GDM1 (cell line): Measurements from ENCODE around the gene LHX6.
A peak's percentile ranks its signal among the peaks of the same experiment; 100 is the strongest.

ENCODE experiments used
- DNase-seq: peaks from one replicate; lab custom pipeline; 2025; lab: John Stamatoyannopoulos, UW

The LHX6 gene

DNA sequence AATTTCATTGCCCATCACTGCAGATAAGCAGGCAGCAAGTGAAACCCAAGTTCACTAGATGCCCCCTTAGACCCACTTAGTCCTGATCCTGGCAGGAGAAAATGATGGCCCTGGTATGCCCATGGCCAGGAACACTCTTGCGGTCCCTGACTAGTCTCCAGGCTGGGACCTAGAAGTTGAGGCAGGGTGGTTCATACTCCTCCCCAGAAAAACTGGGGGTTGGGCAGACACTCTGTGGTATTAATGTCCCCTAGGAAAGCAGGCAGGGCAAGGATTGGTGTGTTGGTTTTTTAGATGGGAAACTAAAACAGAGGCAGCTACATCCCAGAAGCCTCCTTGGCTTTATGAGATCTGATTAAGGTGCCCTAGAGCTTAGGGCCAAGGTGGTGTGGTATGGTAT lies 13.1 kb downstream of the LHX6 start:
- no peak for DNase-seq

DNA sequence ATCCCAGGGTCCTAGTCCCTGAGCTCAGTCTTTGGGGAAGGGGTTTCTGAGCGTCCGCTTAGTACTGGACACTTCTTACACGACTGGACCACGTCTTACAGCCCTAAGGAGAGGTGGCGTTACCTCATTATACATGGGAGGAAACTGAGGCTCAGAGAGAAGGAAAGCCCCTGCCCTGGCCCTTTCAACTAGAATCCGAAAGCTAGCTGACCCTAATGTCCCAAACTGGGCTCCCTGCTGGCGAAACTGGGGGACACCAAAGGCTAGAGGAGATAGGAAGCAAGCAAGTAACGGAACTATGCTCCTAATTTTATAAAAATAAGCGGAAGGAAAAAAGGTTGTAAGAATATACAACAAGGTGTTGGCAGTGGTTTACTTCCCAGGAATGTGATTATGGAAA lies 14.2 kb downstream of the LHX6 start:
- no peak for DNase-seq

DNA sequence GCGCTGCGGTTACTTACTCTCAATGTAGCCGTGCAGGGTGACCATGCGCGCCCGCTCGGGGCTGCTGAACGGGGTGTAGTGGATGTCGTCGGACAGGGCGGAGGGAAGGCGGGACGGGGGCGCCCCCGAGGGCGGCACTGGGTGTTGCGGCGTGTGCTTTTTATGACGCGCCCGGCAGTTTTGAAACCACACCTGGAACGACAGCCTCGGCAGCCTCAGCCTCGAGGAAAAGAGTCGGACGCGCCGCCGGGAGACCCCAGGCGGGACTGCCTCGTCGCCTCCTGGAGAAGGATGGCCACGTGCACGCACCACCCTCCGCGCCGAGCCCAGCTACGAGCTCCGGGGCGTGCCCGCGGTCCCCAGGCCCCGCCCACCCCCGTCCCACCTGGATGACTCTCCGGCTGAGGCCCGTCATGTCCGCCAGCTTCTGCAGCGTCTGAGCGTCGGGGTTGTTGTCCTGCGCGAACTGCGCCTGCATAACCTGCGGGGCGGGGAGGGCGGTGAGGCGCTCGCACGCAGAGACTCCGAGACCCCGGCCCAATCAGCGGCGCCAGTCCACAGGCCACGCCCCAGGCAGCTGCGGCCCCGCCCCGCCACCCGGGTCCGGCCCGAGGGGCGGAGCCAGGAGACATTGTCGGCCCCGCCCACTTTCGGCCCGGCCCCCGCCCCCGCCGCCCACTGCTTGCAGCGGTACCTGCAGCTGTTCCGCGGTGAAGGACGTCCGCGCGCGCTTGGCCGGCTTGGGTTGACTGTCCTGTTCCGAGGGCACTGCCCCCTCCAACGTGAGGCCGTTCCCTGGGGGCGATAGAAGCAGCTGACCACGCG lies 15.0 kb downstream of the LHX6 start:
- DNase-seq: no peak

DNA sequence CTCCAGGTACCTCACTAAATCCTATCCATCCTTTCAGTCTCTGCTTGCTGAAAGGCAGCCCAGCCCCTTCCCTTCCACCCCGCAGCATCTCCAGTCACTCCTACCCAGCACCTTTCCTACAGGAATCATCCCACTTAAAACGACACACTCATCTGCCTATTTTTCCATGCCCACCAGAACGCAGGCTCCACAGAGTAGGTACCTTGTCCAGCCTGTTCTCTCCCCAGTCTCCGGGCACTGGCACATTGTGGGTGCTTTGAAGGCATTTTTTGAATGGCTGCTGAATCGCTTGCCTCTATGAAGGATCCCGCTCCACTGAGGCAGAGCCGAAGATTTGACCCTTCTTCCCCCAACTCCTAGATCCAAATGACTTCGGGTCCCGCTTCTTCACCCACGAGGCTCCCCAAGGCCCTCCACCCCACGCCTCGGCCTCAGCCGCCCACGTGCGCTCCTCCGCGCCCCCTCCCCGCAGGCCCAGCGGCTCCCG lies 15.6 kb downstream of the LHX6 start:
- DNase-seq: no peak

DNA sequence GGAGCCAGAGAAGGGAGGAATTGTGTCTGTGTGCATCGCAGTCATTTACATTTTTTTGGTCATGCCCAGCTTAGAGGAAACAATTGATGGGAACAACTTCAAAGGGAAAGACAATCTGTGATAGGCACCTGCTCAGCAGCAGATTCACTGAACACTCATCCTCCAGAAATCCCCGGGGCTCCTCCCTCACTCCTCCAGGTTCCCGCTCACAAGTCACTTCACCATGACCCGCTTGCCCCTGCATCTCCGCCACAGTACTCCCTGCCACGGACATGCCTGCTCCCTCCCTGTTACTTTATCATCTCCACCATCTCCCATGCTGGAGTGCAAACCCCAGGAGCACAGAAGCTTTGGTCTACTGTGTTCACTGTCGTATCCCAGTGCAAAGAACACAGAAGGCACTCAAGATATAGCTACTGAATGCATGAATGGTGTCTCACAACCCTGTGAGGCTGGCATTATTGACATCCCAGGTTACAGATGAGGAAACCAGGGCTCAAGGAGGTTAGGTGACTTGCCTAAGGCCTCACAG lies 16.2 kb downstream of the LHX6 start:
- no peak for DNase-seq

DNA sequence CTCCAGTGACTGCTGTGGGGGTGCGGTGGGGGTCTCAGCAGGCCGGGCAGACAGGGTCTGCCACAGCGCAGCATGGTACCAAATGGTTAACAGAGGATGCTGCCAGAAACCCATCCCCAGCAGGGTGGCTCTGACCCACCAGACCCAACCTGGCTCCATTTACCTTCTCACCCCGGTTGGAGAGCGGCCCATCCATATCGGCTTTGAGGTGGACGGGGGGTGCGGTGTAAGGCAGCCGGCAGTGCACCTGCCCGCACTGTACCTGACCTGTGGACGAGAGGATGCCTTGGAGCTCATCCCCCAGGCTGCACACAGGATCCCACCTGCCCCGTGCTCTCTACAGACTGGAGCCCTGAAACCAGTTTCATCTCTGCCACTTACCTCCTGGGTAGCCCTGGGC lies 19.3 kb downstream of the LHX6 start:
- DNase-seq: no peak

DNA sequence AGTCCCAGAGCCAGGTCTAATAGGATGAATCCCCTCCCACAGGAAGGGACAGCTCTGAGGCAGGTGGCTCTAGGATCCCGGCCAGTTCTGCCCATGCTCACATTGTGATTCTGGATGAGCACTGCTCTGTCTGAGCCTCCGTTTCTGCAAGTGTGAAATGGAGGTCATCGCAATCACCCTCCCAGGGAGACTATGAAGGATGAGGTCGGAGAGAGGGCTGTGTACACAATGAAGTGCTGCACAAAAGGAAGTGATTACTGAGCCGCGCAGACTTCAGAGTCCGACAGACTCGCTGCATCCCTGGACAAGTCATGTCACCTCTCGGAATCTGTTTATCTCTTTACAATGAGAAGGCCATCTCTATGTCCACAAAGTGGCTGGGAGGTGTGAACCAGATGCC lies 21.7 kb downstream of the LHX6 start:
- no peak for DNase-seq

DNA sequence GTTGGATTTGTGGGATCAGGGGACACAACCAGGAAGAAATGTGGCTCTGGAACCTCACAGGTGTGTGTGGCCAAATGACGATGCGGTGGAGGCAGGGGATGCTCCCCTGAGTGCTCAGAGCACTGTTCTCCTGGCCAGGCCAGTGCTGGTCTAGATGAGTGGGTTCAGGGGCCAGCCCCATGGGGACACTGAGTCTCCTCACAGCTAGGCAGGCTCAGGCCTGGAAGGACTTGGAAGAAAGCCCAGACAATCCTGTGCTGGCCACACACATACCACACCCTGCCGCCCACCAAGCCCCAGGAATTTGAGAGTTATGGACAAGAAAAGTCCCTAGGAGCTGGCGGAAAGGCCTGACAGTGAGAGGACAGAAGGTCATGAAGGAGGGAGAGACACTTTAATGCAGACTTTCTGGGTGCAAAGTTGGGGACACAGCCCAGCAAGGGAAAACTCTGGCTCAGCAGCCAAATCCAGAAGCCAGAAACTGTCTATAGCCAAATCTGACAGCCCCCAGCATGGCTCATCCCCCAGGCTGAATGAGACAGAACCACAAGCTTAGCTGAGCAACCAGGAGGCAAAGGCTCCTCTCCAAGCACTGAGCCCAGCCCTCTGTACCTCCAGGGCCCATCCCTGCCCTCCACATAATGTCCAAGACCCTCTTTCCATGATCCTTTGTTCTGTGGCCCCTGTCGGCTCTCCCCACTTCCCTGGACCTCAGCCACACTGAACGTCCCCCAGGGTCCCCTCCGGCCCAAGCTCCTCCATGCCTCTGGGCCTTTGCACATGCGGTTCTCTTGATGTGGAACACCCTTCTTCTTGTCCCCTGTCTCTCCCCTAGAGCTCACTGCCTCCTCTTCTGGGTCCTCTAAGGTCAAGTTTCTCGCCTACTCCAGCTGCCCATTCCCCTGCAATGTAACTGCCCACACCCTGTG lies 22.4 kb downstream of the LHX6 start:
- DNase-seq: no peak

DNA sequence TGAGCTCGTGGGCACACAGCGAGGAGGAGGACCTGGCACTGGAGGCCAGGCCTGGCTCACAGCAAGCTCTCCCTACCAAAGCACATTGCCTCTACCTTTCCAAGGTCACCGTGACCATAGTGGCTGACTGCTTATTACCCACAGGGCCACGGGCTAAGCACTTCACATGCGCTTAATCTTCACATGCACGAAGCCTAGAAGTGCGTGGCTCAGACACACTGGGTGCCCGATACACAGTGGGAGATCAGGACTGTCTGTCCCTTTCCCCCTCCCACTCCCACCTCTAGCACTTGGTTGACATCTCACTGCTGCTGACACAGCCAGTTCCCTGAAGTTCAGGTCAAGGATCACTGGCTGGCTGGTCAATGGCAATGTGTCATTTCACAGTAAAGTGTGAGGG lies 23.6 kb downstream of the LHX6 start:
- DNase-seq: no peak

DNA sequence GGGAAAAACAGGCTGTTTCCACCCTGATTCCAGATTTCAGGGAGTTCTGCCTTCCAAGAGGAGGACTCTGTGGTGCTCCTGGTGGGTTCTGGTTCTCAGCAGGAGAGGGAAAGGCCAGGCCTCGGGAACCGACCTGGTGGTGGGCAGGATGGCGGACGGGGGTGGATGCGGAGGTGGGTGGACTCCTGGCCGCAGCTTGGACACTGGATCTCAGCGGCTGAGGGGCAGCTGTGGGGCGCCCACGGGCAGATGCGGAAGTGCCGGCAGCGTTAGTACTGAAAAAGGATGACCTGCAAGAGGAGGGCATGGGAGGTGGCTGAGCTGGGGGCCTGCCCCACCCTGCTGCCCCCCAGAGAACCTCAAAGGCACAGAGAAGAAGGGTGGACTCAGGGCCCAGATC lies 24.3 kb downstream of the LHX6 start:
- no peak for DNase-seq

DNA sequence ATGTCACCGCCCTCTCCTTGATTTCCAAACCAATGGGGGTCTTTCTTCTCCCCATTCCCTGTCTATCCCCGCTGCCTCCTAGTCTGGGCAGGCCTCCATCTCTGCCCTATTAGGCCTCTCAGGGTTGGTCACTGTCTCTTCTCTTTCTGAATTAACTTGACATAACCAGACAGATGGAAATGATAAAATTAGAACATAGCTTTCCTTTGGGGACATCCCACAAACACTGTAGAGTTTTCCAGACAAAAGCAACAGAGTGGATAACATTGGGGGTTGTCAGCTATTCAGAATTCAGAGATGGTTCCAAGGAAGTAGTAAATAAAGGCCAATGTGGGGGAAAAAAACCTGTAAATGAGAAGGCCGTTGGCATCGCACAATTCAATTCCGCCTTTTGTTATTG lies 24.7 kb downstream of the LHX6 start:
- no peak for DNase-seq

DNA sequence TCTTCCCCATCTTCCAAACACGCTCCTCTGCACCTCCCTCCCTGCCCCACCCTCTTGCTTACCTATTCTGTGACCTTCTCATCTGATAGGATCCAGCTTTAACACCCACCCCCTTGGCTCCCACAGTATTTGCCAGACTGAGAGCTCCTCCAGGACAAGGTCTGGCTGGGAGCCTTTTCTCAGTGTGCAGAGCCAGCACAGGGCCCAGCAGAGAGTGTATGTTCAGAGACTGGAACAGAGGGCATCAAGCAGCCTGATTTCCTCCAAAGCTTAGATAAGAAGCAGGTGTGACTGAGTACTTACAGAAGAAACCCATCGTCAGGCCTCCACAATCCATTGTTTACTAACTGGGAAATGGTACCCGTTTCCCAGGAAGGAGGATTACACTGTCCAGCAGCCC lies 26.6 kb downstream of the LHX6 start:
- DNase-seq: no peak

DNA sequence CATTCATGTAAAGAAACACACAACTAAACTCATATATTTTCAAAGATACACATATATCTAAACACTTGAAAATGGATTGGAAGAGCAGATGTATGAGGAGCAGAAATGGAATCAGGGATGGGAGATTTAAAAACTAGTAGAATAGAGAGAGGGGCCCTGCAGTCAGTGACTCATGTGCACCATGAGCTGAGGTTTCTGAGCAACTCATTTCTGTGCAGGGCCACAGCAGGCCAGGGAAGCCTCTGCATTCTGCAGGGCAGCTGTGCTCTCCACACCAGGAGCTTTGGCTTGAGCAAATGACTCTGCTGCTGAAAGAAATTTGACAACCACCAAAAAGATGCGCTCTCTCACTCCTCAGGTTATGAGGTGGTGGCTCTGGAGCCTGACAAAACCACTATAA lies 27.1 kb downstream of the LHX6 start:
- DNase-seq: no peak

DNA sequence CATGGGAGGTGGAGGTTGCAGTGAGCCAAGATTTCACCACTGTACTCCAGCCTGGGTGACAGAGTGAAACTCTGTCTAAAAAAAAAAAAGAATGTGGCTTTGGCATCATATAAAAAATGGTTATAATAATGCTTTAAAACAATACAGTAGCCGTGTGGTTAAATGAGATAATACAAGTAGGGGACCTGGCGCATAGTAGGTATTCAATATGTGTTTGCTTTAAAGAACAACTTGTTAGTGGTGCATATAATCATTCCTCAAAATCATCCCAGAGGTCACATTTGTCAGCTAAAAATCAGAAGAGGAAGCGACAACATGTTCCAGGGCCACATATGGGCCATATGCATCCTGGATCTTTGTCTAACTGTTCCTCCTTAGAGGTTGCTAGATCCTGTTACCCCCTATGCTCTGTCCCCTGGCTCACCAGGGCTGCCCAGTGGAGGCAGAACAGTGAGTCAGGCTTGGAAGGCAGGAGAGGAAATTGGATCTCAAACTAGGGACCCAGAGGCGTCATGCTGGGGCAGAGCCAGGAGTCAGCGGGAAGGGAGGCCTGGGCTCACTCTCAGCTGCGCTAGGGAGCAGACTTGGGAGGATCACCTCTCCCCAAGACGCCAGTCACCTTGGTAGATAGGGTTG lies 27.7 kb downstream of the LHX6 start:
- DNase-seq: peak; percentile 21

DNA sequence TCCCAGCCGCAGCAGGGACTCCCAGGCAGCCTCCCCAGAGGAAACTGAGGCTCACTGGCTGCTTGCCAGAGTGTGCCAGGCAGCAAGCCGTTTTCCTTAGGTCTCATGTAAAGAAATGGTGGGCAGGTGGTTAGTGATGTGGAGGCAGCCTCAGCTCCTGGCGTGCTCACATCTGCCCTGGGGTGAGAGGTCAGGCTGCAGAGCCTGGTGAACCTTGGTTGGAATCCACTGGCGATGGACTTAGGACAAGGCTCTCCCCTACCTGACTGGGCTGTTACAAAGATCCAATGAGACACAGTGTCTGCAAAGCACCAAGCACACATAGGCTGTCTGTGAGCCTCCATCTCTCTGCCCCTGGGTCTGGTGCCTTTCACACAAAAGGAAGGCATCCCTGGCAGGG lies 30.9 kb downstream of the LHX6 start:
- no peak for DNase-seq

DNA sequence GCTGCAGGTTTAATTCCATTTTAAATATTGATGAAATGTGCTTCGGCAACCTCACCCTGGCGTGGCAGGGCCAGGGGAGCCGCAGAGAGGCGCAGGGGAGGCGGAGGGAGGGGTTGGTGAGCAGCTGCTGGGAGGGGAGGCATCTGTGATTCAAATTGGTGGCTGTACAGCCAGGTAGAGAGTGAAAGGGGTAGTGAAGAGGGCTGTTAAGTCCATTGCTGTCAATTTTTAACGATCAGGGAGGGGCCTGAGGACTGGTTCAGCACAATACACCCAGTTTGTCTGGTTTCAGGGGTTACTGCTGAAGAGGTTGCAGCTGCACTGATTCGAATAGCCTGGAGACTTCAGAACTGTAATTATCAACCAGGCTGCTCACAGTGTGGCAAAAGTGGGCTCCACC lies 31.3 kb downstream of the LHX6 start:
- DNase-seq: no peak

DNA sequence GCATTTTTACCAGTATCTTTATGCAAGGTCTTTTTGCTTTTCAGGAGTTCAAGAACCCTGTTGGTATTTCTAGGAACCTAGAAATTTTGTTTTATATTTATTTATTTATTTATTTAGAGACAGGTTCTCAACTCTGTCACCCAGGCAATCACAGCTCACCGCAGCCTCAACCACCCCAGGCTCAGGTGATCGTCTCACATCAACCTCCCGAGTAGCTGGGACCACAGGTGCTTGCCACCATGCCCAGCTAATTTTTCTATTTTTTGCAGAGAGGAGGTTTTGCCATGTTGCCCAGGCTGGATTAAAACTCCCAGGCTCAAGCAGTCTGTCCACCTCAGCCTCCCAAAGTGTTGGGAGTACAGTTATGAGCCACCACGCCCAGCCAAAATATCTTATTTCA lies 32.9 kb downstream of the LHX6 start:
- DNase-seq: no peak

DNA sequence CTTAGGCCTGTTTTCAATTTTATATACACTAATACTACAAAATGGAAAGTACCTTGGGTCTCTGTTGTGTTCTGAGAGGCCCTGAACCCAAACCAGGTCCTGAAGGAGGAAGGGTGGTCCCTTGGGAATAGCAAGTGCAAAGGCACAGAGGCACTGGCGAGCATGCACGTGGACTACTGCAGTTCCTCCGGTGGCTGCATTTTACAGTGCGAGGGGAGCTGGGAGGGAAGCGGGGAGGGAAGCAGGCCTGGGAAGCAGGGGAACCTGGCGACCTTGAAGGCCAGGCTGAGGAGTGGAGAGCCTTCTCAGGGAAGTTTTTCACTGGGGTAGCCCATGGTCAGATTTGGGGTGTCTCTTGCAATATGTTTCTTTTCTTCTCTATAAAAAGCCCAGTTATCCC lies 35.1 kb downstream of the LHX6 start:
- DNase-seq: no peak

DNA sequence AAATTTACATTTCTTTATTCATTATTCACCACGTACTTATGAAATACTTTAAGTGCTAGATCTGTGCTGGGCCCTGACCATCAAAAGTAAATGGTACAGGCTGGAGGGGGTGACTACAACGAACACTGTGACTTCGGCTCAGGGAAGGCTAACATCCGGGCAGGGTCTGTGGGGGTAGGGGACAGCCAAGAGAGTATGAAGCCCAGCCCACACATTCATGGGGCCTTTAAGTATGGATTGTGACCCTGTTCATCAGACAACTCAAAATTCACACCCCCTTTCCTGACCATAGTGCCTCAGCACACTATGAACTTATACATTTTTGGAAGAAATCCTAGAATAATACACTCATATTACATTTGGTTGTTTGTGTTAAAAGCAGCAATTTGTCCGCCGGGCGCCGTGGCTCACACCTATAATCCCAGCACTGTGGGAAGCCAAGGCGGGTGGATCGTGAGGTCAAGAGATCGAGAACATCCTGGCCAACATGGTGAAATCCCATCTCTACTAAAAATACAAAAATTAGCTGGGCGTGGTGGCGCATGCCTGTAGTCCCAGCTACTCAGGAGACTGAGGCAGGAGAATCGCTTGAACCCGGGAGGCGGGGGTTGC lies 35.7 kb downstream of the LHX6 start:
- DNase-seq: no peak

DNA sequence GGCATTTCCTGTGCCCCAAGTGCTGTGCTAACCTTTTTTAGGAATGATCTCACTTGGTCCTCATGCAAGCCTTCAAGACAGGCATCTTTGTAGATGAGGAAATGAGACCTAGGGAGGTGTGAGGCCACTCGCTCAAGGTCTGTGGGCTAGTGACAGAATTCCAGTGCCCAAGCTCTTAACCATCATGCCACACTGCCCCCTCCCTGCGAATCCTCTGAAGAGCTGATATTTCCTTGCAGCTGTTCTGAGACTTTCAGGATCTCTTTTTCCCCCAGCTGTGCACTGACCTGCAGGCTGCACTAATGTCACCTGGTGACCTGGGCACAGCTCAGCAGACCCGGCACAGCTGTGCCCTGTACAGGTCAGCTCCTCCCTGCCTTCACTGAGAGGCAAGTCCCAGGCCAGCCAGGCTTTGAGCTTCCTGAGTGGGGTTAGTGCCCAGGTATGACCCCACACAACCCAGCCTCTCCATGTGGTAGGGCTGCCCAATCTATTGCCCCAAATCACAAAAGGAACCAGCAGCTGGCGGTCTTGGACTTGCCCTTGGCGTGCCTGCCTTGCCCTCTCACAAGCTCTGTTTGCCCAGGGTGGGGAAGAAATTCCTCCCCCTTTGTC lies 36.4 kb downstream of the LHX6 start:
- DNase-seq: no peak

DNA sequence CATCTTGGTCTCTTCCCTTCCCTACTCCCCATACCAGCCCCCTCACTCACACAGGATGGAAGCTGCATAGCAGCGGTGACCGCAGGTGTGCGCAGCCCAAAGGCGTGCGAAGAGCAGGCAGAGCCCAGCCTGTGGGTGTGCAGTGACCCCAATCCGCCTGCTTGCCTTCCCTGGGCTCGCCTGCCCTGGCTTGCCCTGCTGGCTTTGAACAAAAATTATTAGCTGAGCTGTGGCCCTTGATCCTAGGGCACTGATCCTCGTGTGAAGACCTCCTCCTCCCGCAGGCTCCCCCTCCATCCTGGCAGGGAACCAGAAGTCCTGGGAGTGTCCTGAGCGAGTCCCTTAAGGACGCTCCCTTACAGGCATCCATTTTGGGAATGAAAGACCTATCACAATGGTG lies 37.2 kb downstream of the LHX6 start:
- DNase-seq: no peak
